Activated gamma-delta T cell (primary cell): ENCODE results near the gene SH3GLB2.
A peak's percentile ranks its signal among the peaks of the same experiment; 100 is the strongest.

ENCODE experiments used
- DNase-seq: peaks from one replicate; lab custom pipeline; 2025; lab: John Stamatoyannopoulos, UW
- total RNA-seq, 2 donors: gene quantifications; one replicate each; lab custom pipeline; 2026; lab: John Stamatoyannopoulos, UW

Gene SH3GLB2
- total RNA-seq = 131 to 132 reads per million in 2 donors

DNA sequence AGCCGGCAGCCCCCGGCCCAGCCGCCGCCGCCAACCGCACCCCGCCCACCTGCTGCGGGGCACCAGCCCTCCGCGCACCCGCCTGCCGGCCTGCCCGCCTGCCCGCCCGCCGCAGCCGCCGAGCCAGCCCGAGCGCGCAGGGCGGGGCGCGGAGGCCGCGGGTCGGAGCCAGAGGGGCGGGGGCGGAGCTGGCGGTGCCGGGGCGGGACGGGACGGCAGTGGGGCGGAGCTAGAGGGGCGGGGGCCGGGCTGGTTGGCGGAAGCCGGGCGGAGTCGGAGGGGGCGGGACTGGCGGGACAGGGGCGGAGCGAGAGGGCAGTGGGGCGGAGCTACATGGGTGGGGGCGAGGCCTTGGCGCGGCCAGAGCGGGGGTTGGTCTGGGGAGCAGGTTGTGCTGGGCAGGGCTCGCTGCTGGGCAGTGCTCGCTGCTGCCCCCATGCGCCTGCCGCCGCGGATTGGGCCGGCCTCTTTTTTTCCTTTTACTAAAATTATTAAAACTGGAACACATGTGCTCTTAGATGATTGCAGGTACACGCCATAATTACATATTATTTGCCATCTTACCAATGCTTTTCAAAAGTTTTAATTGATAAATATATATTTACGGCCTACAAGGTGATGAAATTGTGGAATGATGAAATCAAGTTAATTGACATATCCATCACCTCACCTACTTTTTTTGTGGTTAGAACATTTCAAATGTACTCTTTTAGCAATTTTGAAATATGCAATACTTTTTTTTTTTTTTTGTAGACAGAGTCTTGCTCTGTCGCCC, at the start of gene SH3GLB2:
Gene SH3GLB2 (minus strand): TSS at position 140 of the 775 bp plus-strand sequence. CDS start 177 bp downstream, outside the sequence.
- peak; percentile 92 for DNase-seq

DNA sequence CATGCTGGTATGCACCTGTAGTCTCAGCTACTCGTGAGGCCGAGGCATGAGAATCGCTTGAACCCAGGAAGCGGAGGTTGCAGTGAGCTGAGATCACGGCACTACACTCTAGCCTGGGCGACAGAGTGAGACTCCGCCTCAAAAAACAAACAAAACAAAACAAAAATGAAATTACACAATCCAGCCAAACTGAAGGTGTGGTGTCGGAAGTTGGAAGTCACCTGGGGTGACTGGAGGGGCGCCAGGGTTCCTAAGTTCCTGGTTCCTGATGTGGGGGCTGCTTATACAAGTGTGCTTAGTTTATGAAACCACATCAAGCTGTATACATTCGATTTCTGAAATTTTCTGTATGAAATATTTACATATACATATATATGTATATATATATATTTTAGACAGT, 49.1 kb upstream of the SH3GLB2 start:
- DNase-seq = no peak

DNA sequence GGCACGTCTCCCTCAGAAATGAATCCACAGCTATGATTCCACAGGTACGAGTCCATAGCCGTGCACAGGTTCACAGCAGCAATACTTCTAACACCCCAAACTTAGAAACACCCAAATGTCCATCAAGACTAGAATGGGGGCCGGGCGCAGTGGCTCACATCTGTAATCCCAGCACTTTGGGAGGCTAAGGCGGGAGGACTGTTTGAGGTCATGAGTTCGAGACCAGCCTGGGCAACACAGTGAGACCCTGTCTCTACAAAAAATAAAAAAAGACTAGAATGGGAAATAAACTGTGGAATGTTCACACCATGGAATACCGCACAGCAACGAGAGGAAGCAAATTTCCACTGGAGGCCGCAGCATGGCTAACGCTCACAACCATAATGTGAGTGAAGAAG, 48.5 kb upstream of the SH3GLB2 start:
- DNase-seq = no peak

DNA sequence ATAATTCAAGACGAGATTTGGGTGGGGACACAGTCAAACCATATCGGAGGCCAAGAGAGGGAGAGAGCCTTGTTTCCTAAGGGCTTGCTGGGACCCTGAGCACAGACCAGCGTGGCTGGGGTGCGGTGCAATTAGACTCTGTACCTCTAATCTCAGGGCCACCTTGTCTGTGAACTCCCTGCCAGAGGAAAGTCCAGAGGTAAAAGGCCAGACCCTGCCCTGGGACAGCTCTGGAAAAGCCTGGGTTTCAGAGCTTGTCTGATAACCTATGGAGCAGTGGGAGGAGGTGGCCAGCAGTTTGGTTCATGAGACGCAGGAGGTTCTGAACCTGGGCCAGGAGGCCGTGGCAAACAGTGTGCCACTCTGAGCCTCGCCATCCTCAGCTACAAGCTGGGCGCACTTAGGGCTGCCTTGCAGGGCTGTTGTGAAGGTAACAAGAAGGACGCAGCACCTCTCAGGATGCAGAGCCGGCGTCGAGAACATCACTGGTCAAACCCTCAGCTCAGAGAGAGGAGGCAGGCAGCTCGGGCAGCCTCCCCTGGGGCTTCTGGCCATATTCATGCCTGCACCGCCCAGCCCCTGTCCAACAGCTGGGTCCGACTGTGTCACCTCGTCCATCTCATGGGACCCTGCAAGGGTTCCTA, 48.0 kb upstream of the SH3GLB2 start:
- no peak for DNase-seq

DNA sequence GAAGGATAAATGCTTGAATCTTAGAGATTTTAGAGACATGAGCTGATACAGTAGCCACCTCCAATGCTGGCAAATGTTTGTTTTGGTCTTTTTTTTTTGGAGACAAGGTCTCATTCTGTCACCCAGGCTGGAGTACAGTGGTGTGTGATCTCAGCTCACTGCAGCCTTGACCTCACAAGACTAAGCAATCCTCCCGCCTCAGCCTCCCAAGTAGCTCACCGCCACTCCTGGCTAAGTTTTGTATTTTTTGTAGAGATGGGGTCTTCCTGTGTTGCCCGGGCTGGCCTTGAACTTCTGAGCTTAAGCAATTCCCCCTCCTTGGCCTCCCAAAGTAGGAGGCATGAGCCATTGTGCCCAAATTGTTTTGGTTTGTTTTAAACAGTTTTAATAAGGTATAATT, 46.0 kb upstream of the SH3GLB2 start:
- DNase-seq = no peak

DNA sequence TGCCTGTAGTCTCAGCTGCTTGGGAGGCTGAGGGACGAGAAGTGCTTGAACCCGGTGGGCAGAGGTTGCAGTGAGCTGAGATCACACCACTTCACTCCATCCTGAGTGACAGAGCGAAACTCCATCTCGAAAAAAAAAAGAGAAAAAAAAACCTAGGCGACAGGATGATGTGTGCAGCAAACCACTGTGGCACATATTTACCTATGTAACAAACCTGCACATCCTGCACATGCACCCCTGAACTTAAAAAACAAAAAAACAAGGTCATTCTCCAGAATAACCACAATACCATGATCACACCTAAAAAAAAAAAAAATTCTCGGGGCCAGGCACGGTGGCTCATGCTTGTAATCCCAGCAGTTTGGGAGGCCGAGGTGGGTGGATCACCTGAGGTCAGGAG, 45.3 kb upstream of the SH3GLB2 start:
- no peak for DNase-seq

DNA sequence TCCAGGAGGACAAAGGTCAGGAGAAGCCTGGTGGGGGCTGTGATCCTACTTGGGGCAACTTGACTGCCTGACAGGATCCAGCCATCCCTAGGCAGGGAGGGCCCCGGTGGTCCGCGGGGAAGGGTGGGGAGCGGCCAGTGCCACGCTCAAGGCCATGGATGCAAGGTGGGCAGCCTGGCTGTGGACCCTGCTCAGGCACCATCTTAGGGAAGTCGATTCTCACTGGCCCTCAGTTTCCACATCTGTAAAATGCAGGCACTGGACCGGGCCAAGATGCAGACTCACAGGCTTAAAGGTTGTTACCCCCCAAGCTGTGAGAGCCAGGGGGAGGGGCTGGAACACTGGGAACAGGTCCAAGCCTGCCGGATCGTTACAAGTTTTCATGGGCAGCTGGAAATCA, 44.0 kb upstream of the SH3GLB2 start:
- no peak for DNase-seq

DNA sequence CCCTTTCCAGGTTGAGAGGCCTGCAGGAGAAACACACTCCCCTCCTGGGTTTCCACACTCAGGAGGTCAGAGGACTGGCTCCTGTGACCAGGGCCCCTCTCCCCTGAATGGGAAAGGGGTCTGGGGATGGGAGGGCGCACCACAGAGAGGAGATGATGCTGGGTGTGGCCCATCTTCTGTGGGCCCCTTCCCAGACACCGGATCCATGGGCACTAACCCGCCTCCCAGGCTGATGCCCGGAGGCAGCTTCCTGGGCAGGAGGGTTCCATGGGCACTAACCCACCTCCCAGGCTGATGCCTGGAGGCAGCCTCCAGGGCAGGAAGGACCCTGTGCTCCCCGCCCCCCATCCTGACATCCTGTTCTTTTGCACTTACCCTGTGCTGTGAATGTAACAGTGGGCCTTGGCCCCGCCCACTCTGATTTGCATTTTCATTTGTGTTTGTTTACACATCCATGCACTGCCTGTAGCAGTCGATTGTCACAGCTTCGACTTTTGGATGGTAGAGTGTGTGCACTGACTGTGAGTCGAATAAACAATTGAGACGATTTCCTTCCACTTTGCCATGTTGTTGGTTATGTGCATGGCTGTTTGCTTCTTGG, 43.5 kb upstream of the SH3GLB2 start:
- no peak for DNase-seq

DNA sequence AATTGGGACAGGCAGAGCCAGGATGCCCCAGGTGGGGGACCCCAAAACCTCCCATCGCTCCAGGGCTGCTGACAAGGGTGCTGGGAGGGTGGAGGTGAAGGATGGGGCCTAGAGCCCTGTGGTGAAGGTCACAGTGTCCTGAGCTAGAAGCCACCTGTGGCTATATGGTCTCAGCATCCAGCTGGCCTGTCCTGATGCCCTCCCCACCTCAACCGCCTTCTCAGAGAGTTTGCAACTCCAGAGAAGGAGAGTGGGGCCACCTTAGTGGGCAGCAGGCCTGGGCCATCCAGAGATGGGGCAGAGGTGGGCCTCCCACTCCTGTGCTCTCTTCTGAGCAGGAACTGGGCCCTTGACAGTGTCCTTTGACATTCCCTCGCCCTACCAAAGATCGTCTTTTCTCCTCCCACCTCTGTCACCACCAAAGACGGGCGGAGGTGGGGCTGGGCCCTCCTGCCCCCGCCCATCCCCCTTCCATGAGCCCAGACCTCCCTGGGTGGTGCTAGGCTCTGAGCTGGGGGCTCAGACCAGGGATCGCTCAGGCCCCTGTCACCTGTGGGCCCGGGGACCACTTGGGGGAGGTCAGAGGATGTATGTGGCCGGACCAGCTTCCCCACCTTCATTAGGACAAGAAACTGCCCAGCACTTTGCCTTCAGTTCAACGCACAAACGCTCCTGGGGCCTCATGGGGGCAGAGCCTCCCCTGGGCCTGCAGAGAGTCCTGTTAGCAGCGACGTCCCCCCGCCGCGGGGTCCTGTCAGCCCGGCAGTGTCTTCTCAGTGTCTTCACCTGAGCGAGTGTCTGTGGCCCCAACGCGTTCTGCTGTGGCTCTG, 42.8 kb upstream of the SH3GLB2 start:
- no peak for DNase-seq

DNA sequence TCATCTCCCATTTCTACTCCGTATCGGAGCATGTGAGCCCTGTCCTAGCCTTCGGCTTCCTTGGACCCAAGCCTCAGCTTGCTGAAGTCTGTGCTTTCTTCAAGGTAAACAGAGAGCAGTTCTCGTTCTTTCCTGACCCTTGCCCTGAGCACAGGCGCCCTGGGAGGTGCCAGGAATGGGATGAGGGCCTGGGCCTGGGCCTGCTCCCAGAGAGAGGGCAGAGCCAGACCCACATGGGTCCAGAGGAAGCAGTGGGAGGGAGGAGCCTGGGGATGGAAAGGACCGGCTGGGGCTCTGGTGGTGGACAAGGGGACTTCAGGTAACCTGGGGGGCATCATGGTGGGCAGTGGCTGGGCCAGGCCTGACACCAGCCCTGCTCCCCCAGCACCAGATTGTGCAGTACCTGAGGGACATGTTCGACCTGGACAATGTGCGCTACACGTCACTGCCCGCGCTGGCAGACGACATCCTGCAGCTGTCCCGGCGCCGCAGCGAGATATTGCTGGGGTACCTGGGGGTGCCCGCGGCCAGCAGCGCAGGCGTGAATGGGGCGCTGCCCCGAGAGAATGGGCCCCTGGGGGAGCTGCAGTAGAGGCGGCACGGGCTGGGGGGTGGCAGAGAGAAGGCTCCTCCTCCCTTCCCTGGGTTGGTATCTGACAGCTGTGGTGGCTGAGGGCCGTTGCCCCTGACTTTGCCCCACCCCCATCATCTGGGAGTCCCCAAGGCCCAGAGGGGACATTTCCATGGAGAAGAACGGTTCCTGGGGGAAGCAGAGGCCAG, 41.9 kb upstream of the SH3GLB2 start:
- no peak for DNase-seq

DNA sequence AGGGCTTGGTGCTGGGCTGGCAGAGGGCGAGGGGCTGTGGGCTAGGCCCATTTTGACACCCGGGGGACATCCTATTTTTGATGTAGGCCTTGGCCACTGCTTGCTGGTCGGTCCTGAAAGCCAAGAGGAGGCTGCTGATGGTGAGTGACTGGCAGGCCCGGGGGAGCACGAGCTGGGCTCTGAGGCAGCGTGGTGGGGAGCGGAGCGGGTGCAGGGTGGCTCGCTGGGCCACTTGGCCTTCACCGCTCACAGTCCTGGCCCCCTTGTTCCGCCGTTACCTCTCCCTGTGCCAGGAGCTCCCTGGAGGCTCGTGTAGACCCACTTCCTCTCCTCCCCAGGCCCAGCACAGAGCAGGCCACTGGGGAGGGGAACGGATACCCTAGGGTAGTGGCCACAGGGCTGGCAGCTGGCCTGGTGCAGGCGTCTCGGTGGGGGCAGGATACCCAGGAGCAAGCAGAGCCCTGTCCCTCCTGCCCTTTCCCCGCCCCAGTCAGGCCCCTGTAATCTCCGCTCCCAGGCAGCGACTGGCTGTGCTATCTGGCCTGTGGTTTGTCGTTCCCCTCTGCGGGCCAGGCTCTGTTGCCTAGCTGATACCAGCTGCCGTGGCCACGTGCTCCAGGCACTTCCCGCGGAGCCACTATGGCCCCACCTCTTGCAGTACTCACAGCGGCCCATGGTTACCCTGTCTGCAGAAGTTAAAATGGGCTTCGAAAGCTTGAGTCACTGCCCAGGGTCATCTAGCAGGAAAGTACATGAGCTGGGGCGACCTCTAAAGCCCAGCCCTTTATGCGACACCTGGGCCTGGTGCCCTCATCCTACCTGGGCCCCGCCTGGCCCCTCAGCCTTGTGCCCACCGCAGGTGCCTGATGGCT, 41.1 kb upstream of the SH3GLB2 start:
- DNase-seq = peak; percentile 33

DNA sequence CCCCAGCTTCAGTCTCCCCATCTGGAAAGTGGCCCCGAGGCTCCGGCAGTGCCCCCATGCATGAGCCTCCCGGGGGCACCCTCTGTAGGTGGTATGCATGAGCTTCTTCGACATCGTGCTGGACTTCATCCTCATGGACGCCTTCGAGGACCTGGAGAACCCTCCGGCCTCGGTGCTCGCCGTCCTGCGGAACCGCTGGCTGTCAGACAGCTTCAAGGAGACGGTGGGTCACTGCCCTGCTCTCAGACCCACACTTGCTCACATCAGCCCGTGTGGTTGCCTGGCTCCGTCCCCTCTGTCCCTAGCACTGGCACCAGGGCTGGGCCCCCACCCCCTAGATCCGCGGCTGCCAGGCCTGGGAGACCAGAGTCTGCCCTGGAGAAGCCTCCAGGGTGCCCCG, 40.0 kb upstream of the SH3GLB2 start:
- no peak for DNase-seq

DNA sequence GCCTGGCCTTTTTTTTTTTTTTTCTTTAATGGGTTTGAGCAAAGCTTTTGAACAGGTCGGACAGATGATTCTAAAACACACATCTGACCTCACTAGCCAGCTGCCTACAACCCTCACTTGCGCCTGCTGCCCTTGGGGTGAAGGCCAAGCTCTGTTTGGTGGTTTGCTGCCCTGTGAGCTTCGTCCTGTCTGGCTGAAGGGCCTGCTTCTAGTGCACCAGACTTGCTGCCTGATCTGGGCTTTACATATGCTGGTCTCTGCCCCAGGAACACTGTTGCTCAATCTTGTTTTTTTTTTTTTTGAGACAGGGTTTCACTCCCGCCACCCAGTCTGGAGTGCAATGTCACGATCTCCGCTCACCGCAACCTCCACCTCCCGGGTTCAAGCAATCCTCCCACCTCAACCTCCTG, 36.4 kb upstream of the SH3GLB2 start:
- DNase-seq = no peak

DNA sequence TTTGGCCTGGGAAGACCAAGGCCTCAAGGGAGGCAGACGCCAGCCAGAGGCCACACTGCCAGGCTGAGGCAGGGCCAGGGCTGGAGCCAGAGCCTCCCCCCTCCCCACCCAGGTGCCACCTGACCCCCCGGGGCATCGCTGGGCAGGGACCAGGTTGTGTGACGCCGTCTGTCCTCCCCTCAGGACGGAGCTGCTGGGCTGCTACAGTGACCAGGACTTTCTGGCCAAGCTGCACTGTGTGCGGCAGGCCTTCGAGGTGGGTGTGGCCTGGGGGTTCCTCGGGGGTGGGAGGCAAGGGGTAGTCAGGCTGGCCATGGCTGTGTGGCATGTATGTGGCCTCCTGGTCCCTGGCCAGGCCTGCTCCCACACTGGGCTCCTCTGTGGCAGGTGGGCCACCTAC, 34.9 kb upstream of the SH3GLB2 start:
- no peak for DNase-seq

DNA sequence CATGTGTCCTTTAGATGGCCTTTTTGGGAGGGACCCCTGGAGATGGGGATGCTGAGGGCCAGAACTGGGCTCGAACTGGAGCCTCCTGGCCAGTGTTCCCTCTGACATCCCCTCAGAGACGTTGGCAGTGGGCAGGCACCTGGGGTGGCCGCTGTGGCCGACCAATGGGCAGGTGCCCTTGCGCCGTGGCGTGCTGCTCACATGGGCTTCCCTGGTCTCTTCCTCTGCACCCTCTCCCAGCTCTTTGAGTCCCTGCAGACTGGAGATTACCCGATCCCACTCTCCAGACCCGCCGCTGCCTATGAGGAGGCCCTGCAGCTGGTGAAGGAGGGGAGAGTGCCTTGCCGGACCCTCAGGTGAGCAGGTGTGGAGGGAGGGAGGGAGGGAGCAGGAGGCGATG, 32.9 kb upstream of the SH3GLB2 start:
- DNase-seq = no peak

DNA sequence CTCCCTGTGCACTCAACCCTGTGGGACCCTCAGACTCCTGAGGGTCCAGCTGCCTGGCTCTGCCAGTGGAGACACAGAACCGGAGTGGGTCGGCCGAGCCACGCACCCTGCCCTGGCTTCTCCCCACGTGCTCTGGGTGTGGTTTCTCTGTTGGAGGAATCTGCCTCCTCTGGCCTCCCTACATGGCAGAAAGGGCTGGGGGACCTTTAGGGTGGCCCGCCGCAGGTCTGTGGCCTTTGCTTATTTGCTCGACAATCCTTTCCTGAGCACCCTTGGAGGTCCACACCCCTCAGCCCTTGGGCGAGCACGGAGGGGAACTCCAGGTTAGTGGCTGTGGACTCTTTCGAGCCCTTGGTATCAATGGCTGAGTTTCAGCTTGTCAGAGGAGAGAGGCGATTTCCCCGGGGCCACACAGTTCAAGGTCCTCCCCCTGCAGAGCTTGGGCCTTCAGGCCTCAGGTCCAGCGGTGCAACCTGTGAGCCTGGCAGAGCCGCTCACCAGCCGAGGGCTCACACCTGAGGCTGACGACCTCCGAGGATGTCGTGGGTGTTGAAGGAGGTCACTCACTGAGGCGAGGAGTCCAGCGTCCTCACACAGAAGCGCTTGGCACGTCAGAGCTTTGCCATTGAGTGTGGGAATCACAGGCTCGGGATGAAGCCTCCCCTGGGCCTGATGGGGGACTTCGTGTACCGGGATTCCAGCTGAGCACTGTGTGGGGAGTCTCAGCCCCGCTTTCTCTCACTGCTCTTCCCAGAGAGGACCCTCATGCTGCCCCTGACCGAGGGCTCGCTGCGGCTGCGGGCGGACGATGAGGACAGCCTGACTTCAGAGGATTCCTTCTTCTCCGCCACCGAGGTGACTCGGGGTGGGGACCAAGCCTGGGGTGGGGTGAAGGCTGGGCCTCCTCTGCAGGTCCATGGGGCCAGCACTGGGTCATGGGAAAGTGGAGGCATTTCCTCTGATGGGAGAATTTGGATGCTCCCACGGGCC, 32.0 kb upstream of the SH3GLB2 start:
- DNase-seq = no peak

DNA sequence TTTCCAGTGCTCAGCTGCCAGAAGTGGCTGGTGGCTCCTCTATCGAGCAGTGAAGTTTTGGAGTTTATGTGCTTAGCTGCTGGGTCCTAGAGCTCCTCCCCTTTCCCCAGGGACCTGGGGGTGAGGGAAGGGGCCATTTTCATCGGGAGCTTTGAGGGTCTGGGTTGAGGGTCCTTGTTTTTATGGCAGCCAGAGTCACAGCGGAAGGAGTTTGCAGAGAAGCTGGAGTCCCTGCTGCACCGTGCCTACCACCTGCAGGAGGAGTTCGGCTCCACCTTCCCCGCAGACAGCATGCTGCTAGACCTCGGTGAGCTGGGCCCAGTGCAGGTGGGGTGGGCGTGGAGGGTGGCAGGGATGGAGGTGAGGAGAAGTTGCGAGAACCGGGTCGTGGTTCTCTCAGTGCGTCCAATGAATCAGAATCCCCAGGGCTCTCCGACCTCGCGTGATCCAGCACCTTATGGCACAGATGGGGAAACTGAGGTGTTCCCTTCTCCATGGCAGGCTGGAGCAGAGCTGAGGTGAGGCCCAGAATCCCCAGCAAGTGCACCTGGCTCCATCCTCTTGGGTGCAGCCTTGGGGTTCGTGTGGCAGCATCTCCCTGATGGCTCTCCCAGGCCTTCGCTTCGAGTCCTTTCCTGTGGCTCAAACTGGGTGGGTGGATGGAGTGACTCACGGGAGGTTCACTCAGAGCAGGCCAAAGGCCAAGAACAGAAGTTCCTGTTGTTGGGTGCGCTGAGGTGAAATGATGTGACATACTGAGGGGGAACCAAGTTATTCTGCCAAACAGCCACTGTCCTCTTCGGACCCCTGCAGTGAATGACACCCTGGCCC, 31.0 kb upstream of the SH3GLB2 start:
- DNase-seq = no peak

DNA sequence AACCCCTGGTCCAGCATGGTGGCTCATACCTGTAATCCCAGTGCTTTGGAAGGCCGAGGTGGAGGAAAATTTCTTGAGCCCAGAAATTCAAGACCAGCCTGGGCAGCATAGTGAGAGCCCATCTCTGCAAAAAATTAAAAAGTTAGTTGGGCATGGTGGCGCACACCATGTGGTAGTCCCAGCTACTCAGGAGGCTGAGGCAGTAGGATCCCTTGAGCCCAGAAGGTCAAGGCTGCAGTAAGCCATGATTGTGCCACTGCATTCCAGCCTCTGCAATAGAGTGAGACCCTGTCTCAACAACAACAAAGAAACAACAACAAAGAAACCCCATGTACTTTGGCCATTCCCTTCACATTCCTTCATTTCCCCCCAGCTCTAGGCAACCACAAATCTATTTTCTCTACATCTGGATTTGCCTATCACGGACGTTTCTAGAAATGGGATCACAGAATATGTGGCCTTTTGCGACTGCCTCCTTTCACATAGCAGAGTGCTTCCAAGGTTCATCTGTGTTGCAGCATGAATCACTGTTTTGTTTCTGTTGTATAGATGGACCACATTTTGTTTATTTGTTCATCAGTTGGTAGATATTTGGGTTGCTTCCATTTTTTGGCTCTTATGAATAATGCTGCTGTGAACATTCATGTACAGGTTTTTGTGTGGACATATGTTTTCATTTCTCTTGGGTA, 26.2 kb upstream of the SH3GLB2 start:
- no peak for DNase-seq
